ENCODE measurements around the gene CFAP92. TPM values are rescaled to one million over a fixed set of nuclear protein-coding genes. Genes with fewer than 3 reads are reported as not detected.

Gene CFAP92
- total RNA-seq, 1 donor from 2014 or later: 8.7 TPM

GRCh38 chr3:128864351-128864811, 129.5 kb downstream of the CFAP92 start:
- Mint-ChIP-seq H3K36me3 (ENCODE audit: low read depth) (peaks cover 15% of the 10 kb centered on the region), H3K4me1 (peaks cover 28% of the 10 kb centered on the region), H3K27me3 (ENCODE audit: low read depth) (peaks cover 3% of the 10 kb centered on the region), H3K9me3 (peaks cover 8% of the 10 kb centered on the region), H3K27ac (ENCODE audit: unreplicated experiment) (peak overlapping the region; percentile 74), H3K4me3 (no peak overlapping the region)
- TF ChIP-seq CTCF (conservative IDR thresholded peaks at IDR 0.05): no peak
- no peak for DNase-seq (ENCODE audit: low read depth, low spot score)

GRCh38 chr3:128863560-128863959, 130.3 kb downstream of the CFAP92 start:
- no peak overlapping the region for H3K4me3 Mint-ChIP-seq

GRCh38 chr3:128861491-128861890, 132.4 kb downstream of the CFAP92 start:
- peaks cover 13% of the 10 kb centered on the region for H3K9me3 Mint-ChIP-seq
- no peaks in the 10 kb centered on the region for H3K27me3 Mint-ChIP-seq (ENCODE audit: low read depth)
- peaks cover 31% of the 10 kb centered on the region for H3K4me1 Mint-ChIP-seq
- H3K27ac Mint-ChIP-seq (ENCODE audit: unreplicated experiment): no peak overlapping the region
- TF ChIP-seq CTCF (conservative IDR thresholded peaks at IDR 0.05): no peak
- DNase-seq (ENCODE audit: low read depth, low spot score): no peak
- no peak overlapping the region for H3K4me3 Mint-ChIP-seq
- peaks cover 27% of the 10 kb centered on the region for H3K36me3 Mint-ChIP-seq (ENCODE audit: low read depth)

More at GRCh38 chr3:128863560-128863959, 130.3 kb downstream of the CFAP92 start:
- peak overlapping the region; percentile 27 for H3K27ac Mint-ChIP-seq (ENCODE audit: unreplicated experiment)
- H3K36me3 Mint-ChIP-seq (ENCODE audit: low read depth): peaks cover 22% of the 10 kb centered on the region
- peaks cover 11% of the 10 kb centered on the region for H3K9me3 Mint-ChIP-seq
- H3K27me3 Mint-ChIP-seq (ENCODE audit: low read depth): peaks cover 3% of the 10 kb centered on the region
- peak; percentile 42 for TF ChIP-seq CTCF (conservative IDR thresholded peaks at IDR 0.05)
- no peak for DNase-seq (ENCODE audit: low read depth, low spot score)
- peaks cover 32% of the 10 kb centered on the region for H3K4me1 Mint-ChIP-seq

Other genes with a start within 250 kb of the CFAP92 start
- 60.2 and 60.6 TPM in 2 replicates for gene ACAD9, start 114.5 kb downstream of the CFAP92 start, total RNA-seq
- gene EFCC1, start 7.2 kb upstream of the CFAP92 start, total RNA-seq: 10.7 and 11.8 TPM in 2 replicates
- gene GP9, start 66.7 kb upstream of the CFAP92 start, total RNA-seq: not detected in 2 replicates
- gene RAB43, start 127.7 kb upstream of the CFAP92 start, total RNA-seq: 9.6 and 11.4 TPM in 2 replicates
- gene ISY1, start 167.0 kb upstream of the CFAP92 start, total RNA-seq: 31.4 and 34.7 TPM in 2 replicates
- 314 and 319 TPM in 2 replicates for gene CNBP, start 189.8 kb upstream of the CFAP92 start, total RNA-seq